GM15510 (cell line): ENCODE measurements around the gene KIF5A.

Source experiments
- POLR2A ChIP-seq: IDR thresholded peaks from 3 replicates; pipeline ENCODE4 v1.6.1; 2011; ENCODE audit warnings: borderline replicate concordance; ENCODE audit not compliant: insufficient read length; ENCODE audit errors: extremely low read depth

The KIF5A gene

GRCh38 chr12:57549909-57550640 lies at the start of gene KIF5A:
Gene KIF5A (plus strand): TSS chr12:57550044. CDS start chr12:57550272, 228 bp downstream.
- peak; percentile 16 for TF ChIP-seq POLR2A

- TF ChIP-seq POLR2A, result no peak
These were observed 49.6 kb upstream of the KIF5A start for GRCh38 chr12:57500213-57500612.

- TF ChIP-seq POLR2A, result no peak
These were observed 38.7 kb upstream of the KIF5A start for GRCh38 chr12:57511161-57511560.

GRCh38 chr12:57511588-57512325 lies 38.1 kb upstream of the KIF5A start:
- TF ChIP-seq POLR2A, result no peak

GRCh38 chr12:57512665-57513064 lies 37.2 kb upstream of the KIF5A start:
- no peak for TF ChIP-seq POLR2A

- TF ChIP-seq POLR2A, result no peak
These were observed 36.6 kb upstream of the KIF5A start for GRCh38 chr12:57513266-57513665.

GRCh38 chr12:57514720-57515407 lies 35.0 kb upstream of the KIF5A start:
- no peak for TF ChIP-seq POLR2A

GRCh38 chr12:57515408-57515933 lies 34.4 kb upstream of the KIF5A start:
- TF ChIP-seq POLR2A, result no peak

GRCh38 chr12:57515934-57516541 lies 33.8 kb upstream of the KIF5A start:
- TF ChIP-seq POLR2A, result no peak

GRCh38 chr12:57516617-57517153 lies 33.2 kb upstream of the KIF5A start:
- no peak for TF ChIP-seq POLR2A

- TF ChIP-seq POLR2A, result no peak
These were observed 32.7 kb upstream of the KIF5A start for GRCh38 chr12:57517187-57517586.

GRCh38 chr12:57518176-57518919 lies 31.5 kb upstream of the KIF5A start:
- TF ChIP-seq POLR2A, result no peak

GRCh38 chr12:57518920-57519795 lies 30.7 kb upstream of the KIF5A start:
- TF ChIP-seq POLR2A, result no peak

- TF ChIP-seq POLR2A, result no peak
These were observed 30.1 kb upstream of the KIF5A start for GRCh38 chr12:57519796-57520052.
